Suppressor macrophage (primary cell): ENCODE measurements around the gene ACADSB.
A peak's percentile ranks its signal among the peaks of the same experiment; 100 is the strongest.

ENCODE experiments used
- DNase-seq, 4 experiments: peaks; one replicate each; pipeline ENCODE4 v3.0.0-alpha.2; 2020 to 2022

ACADSB gene

DNA sequence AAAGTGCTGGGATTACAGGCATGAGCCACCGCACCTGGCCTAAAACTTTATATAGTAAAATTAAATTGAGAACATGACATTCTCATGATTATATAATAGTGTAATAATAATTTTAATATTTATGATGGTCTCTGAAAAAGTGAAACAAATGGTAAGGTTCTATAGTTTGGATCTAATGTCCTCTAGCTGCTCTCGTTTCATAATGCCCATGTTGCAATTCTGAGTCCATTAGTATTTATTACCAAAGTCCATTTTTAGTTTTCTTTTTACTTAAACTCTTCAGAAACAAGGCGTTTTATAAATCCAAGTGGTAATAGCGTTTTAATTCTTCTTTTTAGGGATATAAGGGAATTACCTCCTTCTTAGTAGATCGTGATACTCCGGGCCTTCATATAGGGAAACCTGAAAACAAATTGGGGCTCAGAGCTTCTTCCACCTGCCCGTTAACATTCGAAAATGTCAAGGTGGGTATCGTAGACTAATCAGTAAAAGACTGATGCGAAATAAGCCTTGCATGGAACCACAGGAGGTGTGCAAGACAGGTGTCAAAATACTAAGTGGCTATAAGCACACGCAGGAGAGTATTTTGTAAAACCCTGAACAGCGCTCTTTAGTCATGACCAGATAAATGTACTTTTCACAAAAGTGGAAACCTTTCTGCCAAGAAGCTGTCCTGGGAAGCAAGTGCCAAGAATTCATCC, 34.1 kb downstream of the ACADSB start:
- DNase-seq = no peak

DNA sequence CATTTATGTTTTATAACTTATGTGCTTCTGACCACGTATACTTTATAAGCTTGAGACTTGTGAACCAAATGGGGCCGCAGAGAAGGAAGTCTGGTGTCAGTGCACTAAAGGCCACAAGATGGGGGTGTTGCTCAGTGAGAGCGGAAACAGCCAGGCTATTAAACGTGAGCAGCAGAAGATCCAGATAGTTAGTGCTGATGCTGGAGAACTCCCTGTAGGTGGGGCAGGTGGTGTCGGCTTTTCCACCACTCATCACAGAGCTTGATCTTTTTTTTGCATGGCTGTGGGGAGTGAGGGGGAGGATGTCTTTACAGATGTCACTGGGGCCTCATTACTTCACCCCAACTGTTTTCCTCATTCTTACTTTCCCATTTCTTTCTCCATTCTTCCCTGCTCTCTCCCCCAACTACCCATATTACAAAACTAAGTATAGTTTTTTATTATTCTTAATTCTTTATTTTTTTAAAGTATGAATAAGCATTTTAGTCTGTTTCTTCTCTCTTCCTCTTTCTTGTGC, 34.7 kb downstream of the ACADSB start:
- DNase-seq = peak; percentile 51 to 68 (median 62)

DNA sequence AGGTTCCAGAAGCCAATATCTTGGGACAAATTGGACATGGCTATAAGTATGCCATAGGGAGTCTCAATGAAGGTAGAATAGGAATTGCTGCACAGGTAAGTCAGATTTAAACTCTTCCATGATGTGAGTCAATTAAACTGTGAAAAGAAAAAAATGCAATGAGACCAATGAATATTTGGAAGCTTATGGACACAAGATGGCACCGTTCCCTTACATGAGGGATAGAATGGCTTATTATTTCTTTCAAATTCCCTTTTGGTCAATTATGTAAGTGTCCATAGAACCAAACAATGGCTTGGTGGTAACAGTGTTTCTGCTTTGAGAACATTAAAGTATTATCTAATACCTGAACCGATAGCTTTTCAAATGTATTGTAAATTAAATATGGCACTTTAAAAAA, 35.6 kb downstream of the ACADSB start:
- peak in 3 of 4 experiments; percentile 13 to 34 (median 23) for DNase-seq

DNA sequence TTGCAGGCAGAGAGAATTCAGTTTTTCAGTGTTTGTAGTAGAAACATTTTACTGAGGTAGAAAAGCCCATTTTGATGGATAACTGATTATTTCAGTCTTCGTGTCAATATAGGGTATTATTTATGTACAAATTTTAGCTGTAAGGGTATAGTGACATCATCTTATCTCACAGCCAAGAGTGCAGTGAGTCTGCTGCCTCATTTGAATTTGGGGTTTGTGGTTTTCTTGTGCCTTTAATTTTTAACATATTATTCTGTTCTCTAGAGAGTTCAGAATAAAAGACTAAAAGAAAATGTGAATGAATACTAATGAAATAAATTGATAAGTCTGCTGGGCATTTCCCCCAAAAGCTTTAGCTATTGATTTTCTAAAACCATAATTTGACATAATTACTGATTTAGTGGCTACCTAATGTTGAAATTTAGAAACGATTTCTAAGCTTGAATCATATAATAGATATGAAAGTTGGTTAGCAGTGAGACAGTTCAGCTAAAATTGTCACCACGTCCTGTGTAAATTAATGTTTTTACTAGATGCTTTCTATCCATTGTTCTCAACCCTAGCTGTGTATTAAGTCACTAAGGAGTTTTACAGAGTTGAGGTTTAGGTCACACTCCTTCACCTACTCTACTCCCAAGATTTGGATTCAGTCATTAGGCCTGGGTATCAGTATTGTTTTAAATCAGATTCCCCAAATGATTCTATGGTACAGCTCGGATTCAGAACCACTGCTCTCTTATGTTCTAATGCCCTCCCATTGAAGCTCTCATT, 37.3 kb downstream of the ACADSB start:
- no peak for DNase-seq

DNA sequence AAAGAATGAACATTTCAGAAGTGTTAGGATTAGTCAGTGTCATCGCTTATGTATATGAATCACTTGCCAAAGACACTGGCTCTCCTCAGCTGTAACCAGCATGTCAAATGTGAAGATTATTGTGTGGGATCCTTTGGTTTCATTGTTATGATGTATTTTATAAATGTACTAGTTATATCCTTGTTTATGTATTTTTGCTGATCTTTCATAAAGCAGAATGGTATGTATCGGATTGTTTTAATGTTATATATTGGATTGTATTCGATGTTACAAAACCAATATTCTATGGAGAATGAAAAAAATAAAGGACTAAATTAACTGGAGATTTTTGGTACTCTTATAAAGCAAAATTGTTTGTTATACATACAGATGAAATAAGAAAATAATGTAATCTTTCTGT, 49.2 kb downstream of the ACADSB start:
- no peak for DNase-seq

DNA sequence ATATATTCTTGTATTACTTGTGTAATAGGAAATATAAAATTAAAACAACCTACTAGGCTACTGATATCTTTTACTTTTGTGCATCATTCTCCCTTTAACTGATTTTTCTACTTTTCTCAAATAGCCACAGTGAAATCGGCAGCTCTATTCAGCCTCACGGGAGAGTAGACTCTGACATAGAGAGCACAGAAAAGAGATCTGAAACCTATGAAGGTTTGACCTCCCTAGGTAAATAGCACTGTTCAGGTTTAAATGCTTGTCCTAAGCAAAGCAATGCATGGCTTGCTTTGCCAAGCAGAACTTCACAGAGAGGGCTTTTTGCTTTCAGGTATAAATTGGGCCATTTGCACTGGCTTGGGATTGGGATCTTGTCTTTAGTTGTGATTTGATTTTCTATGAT, 53.1 kb downstream of the ACADSB start:
- no peak for DNase-seq

DNA sequence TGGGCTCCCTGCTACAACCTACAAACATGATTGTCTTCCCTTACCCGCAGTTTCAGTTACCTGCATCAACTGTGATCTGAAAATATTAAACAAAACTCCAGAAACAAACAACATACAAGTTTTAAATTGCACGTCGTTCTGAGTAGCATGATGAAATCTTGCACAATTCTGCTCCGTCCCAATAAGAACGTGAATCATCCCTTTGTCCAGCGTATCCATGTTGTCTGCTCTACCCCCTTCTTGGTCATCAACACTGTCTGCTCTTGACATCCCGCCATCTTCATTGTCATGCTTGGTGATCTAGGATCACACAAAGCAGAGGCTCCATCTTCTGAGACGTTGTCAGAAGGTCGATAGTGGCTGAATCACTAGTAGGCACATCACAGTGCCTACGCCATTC, 53.9 kb downstream of the ACADSB start:
- DNase-seq = no peak

DNA sequence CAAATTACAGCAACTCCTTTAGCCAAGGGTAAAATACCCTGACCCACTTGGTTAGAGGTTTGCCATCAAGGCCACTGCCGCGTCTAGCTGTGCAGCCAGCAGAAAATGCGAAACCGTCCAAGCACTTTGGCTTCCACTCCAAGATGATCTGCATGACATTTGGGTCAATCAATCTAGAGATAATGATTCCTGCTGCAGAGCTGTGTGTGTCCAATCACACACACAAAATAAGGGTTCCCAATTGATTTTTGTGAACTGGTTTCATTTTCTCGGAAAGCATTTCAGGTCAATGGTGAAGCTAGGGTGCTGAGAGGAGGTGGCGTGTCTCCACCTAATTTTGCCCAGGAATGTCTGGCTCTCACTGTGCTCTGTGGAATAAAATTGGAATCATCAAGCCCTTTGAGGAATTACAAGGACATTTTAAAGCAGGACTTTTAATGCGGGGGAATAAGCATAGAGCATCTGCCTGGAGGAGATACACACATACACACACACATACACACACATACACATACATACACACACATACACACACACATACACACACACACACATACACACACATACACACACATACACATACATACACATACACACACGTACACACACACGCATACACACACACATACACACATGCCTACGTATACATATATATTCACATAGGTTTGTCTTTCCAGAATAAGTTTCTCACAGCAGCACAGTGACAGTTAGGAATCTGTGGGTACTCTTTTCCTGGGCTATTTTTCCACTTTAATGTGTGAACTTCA, 59.5 kb downstream of the ACADSB start:
- DNase-seq = no peak

DNA sequence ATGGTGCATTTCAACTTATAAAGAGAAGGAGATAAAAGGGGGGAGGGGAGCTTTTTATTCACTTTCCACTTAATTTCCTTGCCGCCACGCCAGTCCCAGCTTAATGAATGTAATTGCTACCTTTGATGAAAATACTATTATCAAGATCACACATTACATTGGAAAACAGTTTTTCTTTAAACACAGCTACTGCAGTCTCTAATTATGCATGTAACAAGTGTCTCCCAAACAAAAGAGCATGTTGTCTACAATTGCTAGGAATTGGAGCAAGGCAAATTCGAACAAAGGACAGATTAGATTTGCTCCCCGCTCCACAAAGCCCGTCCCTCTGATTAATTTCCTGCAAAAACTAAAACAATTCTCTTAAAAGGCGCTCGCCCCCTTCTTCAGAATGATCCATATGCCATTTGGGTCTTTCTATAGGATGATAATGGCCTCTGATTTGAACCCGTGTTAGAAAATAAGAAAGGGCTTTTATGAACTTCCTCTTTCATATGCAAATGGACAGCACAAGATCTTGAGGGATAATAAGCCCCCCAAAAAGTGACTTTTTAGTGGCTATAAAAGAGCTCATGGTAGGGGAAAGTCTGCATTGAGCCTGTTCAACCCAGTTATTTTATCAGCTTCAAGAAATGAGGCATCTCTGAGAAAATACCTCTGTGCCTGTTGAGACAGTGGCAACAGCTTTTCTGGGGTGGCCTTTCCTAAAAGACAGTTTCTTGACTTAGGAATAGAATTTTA, 60.6 kb downstream of the ACADSB start:
- no peak for DNase-seq

DNA sequence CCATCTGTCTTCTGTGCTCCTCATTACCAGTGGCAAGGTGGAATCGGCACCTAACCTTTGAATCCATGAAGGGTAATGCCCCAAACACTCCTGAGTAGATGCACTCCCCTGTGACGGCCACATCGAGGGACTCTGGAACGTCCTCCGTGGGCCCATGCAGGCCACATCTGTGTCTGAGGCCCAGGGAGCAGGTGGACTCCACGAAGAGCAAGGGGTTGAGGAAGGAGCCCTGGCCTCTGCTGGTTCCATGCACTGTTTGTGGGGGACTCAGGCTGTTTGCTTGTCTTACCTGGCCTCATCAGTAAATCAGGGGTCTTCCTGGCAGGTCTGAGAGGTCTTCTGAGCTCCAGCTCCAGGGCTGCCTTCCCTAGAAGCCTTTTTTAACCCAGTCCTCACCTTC, 64.4 kb downstream of the ACADSB start:
- no peak for DNase-seq

DNA sequence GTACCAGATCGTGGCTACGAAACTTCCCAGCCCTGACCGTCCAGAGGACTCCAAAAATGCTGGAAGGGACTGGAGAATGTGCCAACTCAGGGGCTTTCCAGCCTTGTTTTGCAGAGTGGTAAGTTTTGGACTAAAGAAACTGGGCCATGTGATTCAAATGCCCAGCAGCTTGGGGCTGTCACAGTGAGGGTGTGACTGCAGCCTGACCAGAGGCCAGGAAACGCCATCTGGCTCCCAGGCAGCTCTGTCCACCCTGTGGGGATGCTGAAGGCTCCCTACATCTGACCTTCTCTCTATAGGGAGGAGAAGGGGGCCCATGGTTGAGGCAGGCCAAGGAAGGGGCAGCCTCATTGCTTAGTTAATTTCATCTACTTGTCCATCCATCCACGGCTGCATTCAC, 65.4 kb downstream of the ACADSB start:
- no peak for DNase-seq

DNA sequence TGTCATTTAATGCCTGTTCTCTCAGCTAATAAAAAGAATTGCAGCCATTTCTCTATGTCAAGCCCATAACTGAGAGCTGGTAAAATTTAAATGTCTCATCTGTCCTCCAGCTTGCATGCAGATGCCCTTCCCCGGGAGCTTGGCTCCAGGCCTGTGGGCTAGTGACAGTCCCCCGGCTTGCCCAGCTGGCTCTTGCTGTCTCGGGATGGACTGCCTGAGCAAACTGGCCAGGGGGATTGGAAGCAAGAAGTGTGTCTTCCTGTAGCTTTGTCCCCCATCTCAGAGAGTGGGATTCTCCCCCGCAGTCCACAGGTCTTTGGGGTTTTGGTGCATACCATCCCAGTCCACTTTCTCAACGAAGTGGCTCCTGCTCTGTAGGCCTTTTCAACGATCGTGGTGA, 73.1 kb downstream of the ACADSB start:
- DNase-seq = no peak

DNA sequence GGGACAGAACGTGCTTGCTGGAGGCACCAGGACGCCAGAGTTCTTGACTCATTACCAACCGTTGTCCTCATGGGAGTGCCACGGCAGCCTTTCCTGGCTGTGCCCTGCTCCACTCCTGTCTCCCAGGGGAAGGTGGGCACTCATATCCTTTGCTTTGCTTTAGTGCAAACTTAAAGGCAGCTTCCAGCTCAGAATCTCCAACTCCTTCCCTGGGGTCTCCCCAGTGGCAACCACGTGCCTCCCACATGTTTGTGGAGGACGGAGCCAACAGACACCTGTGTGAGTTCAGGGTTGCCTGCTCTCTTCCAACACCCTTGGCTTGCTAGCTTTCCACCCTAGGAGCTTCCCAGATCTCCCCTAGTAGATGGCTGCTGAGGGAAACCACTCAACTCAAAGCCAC, 75.0 kb downstream of the ACADSB start:
- DNase-seq = no peak

DNA sequence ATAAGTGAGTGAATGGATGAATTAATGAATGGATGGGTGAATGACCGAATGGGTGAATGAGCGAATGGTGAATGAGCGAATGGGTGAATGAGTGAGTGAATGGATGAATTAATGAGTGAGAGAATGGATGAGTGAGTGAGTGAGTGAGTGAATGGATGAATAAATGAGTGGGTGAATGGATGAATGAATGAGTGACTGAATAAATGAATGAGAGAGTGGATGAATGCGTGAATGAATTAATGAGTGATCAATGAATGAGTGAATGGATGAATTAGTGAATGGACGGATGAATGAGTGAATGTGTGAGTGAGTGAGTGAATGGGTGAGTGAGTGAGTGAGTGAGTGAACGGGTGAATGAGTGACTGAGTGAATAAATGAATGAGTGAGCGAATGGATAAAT, 77.5 kb downstream of the ACADSB start:
- DNase-seq = no peak

DNA sequence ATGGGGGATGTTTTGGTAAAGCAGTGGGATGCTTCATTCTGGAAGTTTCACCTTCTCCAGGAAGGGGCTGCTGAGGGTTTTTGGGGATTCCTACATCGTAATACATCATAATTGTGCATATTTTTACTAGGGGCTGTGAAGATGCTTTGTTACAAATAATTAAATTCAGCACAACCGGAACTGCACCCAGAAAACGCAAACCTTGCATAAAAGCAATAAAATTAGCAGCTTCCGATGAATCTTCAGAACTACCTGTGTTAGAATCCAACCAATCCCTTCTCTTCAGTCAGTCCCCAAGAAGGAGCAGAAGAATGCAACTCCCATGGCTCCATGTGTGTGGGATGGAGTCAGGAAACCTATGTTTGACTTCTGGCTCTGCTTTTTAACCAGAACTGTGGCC, 78.5 kb downstream of the ACADSB start:
- DNase-seq = no peak

DNA sequence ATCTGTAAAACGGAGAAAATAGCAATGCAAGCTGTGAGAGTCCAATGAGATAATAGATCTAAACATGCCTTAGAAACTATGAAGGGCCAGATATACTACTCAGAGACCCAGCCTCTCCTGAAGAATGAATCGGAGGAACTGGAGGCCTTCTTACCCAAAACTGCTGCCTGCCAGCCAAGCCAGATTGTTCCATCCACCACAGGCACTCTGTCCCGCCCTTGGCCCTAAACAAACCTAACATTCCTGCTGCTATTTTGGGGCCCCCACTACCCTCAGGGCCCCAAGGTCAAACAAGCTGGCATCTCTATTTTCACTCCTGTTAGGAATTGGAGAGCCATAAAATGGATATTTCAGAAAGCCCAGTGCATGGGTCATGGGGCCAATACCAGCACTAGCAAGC, 79.0 kb downstream of the ACADSB start:
- no peak for DNase-seq

DNA sequence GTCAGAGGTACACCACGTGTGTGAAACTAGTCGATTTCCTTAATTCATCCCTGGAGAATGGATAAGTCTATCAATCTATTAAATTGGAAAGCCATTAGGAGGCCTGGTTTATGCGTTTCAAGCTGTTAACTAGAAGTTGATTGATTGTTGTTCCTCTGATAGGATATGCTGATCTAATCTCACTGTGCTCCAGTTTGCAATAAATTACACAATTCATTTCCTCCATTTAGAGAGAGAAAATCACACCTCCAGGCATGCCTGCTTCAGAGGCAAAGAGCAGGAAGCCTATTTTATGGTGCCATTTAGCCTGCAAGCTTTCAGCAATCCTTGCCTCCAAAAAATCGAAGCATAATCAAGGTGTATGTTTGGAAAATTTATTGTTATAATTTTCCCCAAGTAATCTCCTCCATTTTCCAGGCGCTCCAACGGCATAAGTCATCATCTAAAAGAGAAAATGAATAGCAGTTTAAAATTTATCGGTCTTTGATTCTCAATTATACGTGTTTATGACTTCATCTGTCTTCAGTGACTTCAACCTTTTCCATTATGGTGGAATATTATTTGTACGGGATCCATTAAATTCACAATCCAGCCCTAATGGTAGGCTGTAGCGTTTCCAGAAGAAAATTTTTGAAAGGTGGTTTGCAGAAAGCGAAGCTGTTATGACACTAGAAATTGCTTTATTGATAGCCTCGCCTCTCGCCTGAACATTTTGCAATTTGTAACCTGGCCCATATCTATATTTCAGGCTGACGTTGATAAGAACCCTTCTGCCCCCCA, 84.0 kb downstream of the ACADSB start:
- DNase-seq = no peak

DNA sequence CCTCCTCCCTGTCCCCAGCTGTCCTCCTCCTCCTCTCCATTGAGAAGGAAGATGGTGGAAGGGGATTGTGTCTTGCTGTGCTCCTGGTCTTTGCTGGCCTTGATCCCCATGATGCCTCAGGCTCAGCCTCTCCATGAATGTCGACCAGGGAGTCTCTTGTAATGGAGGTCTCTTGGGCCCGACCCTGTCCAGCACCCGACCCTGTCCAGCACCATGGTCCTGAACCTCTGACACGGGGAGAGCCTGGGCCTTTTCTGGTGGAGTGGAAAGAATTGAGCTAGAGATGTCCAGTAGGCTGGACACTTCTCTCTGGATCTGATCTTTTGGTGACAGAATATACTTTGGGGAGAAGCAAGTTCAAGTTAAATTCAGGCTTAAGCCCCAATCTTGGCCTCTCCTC, 84.7 kb downstream of the ACADSB start:
- DNase-seq = no peak

DNA sequence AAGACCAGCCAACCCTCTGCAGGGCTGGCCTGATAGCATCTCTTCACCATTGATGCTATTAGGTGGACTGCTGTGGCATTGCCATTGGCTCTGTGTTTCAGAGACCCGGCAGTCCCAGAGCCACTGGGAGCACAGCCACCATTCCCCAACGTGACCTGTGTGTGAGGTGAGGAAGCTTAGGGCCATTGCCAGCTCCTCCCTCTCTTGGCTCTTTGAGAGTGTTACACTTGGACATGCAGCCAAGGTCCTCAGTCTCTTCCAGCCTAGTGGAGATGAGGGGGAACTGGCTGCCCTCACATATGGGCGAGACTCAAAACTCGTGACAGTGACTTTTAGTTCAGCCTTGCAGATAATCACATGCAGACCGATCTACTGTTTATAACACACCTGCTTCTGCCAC, 87.6 kb downstream of the ACADSB start:
- no peak for DNase-seq

DNA sequence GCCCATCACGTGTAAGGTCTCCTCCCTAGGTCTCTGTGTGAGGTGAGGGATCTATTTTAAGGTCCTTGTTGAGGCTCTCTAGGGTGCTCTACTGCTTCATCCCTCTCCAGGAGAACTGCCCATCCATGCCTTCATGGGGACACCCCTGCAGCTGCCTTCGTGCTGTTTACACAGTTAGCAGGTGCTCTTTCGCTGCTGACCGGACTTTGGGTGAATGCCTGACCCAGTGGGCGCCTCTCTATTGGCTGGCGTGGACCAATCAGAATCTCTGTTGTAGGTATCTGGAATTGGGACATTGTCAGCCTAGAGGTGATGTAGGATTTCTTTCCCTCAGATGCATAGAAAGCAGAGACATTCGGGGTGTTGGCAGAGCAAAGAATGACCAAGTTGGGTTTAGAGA, 88.2 kb downstream of the ACADSB start:
- DNase-seq = no peak

DNA sequence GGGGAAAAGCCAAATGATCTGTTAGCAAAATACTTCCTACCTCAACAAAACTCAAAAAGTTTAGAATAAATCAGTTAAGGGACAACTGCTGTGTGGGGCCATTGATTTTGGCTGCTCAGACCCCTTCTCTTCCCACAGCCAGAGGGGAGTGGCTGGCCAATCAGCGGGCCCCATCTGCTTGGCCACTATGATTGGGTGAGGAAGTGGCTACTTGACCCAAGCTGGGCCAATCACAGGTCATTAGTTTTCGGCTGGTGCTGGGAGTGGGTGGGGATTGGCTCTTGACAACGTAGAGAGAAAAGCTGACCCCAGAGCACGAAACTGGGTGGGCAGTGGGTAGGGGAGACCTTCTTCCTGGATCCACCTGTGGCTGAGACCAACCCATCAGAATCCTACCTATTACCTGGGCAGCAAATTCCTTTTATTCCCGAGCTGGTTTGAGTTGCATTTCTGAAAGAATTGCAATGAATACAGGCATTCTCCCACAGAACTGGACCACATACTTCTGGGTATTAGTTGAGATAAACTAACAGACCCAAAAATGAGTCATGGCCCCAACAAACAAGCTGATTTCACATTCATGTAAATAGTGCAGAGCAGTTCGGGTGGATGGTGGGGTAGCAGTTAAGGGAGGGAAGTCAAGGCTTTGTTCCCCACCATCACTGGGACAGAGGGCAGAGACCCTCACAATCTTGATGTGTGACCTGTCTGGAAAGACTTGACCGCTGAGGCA, 91.4 kb downstream of the ACADSB start:
- DNase-seq = no peak
